HG02759 (cell line): ENCODE measurements around the gene ITGB7.
"Not testable (repeated sequence)": the region's sequence is repeated elsewhere in the genome, so short reads cannot be mapped to it uniquely, and the experiment has no call there.

Experiments
- ATAC-seq: cut with Tn5 transposase; IDR thresholded peaks from one replicate; pipeline ENCODE4 v1.9.1; 2021; ENCODE audit warnings: mild to moderate bottlenecking, moderate library complexity; ENCODE audit not compliant: unreplicated experiment

The ITGB7 gene

GRCh38 chr12:53218551-53219291 lies 11.7 kb upstream of the ITGB7 start:
- no peak for ATAC-seq

DNA sequence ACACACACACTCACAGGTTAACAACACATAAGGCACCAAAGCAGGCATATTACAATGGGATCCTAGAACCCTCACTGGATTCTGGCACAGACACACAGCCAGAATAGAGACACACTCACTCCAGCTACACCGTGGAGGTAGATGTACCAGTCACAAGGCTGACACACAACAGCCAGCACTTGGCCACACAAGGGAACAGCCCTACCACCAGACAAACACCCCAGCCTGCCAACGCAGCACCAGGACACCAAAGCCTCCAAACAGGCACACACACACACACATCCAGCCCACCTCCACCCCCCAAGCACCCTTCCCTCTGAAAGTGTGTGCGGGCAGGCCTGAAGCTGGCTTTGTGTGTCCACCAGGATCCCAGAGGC lies 10.9 kb upstream of the ITGB7 start:
- no peak for ATAC-seq

GRCh38 chr12:53217051-53217930 lies 10.2 kb upstream of the ITGB7 start:
- ATAC-seq: no peak

- no peak for ATAC-seq
Measured at GRCh38 chr12:53215497-53215896, 8.4 kb upstream of the ITGB7 start.

GRCh38 chr12:53214687-53215455 lies 7.8 kb upstream of the ITGB7 start:
- ATAC-seq: no peak

DNA sequence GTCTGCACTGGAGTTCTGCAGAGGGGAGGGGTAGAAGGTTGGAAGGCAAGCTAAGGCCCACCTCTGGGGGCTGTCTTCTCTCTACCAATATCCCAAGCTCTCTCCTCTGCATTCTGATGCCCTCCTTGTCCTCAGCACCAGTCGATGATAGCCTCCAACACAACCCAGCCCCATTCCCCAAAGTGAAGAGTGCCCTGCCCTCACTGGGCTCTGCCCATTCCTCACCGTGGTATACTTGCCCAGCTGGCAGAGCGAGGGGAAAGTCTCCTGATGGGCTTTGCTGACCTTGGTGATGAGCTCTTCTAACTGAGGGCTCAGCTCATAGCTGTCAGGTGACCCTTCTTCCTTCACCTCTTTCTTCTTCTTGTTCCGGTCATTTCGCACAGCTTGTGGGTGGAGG lies 7.2 kb upstream of the ITGB7 start:
- ATAC-seq: no peak

DNA sequence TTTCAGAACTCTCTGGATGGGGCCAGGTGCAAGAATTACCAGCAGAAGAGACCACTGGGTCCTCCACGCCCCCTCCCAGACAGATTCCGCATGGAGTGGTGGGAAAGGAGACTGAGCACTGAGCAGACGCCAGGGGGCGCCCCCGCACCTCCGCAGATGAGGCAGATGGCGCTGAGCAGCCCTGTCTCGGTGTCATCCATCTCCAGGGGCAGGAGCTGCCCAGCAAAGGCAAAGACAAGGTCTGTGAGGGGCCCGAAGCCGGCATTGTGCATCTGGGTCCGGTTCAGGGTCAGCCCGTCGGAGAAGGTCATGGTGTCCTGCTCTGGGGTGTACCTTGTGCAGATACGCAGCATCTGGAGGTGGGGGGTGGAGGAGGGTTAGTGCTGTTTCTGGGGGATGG lies 6.3 kb upstream of the ITGB7 start:
- ATAC-seq: peak; percentile 48

DNA sequence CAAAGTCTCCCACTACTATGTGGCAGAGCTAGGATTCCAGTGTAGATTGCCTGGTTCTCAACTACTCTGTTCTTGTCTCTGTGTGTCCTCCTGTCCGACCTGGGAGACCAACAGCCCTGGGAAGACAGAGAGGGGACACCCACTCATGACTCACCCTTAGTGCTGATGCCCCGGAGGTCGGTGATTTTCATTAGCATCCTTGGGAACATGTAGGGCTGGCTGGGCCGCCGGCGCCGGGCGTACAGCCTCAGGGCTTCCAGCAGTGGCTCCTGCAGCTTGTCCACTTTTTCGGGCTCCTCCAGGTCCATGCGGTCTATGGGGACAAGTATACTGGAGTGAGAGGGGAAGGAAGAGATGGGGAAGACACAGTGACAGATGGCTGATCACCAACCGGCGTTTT lies 5.9 kb upstream of the ITGB7 start:
- no peak for ATAC-seq

DNA sequence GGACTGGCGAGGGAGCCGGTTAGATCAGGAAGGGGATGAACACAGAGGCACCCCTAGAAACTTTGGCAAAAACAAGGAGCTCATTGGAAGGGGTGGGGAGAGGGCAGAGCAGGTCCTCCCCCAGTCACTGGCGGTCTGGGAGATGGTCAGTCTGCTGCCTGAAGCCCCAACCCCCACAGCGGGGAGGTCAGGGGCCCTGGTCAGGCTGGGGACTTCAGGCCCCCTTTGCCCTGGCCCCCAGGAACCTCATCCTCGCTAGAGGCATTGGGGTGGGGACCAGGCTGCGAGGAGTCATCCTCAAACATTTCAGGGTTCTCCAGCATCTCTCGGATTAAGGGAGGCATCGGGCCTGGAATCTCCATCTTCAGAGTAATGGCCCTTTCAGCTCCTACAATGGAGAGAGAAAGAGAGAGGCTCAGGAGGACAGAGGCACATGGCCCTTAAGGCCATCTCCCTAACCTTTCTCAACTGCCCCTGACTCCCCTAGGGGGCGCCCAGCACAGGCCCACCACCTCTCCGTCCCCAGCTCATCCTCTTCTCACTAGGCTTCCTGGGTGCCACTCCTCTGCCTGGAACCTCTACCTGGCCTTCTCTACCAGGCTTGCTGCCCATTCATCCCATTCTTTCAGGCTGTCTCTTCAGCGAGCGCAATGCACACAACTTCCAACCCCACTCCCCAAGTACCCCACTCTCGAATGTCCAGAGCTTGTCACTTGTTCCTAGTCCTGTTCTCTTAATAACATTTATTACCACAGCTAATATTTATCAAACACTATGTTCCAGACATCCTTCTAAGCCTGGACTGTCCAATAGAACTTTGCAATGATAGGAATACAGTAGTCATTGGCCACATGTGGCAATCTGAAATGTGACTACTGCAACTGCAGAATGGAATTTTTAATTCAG lies 4.7 kb upstream of the ITGB7 start:
- no peak for ATAC-seq

GRCh38 chr12:53210843-53211242 lies 3.8 kb upstream of the ITGB7 start:
- no peak for ATAC-seq

DNA sequence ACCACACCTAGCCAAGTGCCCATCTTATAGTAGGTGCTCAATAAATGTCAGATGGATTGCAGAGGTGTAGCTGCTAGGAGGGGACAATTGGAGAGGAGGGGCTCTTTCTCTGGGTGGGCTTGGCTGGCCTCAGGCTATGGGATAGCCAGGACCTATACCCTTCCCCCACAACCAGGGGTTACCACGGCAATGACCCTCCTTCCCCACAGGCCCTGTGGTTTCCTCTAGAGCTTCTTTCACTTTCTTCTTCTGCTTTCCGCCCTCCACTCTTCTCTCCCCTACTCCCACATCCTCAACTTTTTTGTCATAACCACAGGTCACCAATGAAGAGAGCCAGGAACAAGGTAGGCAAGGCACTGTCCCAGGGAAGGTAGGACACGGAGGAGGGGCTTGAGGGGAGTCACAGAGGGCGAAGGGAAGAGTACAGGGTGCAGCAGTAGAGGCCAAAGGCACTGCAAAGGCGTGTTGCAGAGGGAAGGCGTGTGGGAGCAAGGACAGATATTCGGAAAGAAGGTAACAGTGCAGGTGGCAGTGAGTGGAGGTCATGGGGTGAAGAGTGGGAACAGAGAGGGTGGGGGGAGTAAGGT lies 1.9 kb upstream of the ITGB7 start:
- ATAC-seq: peak; percentile 48

DNA sequence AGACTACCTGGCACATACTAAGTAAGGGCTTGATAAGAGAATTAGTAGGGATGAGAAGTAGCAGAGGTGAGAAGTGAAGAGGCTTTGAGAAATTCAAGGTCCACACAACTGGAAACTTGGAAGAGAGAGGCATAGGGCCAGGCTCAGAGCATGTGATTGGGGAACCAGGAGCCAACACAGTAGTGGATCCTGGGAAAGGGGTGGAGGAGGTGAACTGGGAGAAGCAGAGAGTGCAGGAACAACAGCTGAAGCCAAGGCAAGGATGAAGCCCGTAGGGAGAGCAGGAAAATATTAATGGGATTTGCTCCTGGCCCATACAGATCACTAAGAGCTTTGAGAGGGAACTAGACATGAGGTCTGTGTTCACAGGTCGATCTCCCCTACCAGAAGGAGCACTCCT lies 1.4 kb upstream of the ITGB7 start:
- ATAC-seq: no peak

DNA sequence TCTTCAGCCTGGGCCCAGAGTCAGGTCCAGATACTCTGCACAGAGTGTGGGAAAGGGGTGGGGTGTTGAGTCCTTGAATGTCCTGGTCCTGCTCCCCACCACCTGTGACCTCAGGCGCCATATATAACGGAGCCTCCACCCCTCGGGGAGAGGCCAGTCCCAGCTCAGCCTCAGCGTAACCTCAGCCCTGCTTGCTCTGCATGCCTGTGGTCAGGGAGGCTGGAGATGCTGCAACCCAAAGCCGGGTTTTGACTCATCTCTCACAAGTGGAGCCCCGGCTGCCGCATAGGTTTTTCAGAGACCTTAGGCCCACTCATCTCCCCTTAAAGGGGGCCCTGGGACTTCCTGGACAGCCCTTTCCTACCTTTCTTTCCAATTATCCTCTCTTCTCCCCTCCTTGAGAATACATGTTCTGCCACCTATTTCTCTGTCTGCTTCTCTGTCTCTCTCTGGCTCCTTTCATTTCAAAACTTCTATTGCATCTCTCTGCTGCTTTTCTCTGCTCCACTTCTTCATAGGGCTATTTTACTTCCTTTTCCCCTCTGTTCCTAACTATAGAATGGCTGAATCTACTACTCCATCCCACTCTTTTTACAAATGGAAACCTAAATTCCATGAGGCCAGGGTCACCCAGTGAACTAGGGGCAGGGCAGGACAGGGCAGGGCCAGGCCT lies 1.2 kb downstream of the ITGB7 start:
- peak; percentile 82 for ATAC-seq

DNA sequence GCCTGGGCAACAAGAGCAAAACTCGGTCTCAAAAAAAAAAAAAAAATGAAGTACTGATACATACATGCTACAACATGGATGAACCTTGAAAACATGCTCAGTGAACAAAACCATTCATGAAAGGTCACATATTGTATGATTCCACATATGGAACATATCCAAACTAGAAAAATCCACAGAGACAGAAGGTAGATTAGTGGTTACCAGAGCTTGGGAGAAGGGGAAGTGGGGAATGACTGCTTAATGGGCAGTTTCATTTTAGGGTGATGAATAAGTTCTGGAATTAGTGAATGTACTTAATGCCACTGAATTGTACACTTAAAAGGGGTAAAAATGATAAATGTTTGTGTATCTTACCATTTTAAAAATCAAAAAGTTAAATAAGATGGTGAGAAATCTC lies 2.7 kb downstream of the ITGB7 start:
- no peak for ATAC-seq

DNA sequence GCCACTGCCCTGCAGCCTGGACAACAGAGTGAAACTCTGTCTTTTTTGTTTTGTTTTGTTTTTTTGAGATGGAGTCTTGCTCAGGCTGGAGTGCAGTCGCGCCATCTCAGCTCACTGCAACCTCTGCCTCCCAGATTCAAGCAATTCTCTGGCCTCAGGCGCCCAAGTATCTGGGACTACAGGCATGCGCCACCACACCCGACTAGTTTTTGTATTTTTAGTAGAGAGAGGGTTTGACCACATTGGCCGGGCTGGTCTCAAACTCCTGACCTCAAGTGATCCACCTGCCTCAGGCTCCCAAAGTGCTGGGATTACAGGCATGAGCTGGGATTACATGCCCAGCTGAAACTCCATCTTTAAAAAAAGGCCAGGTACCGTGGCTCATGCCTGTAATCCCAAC lies 4.7 kb downstream of the ITGB7 start:
- not testable (repeated sequence) for ATAC-seq

DNA sequence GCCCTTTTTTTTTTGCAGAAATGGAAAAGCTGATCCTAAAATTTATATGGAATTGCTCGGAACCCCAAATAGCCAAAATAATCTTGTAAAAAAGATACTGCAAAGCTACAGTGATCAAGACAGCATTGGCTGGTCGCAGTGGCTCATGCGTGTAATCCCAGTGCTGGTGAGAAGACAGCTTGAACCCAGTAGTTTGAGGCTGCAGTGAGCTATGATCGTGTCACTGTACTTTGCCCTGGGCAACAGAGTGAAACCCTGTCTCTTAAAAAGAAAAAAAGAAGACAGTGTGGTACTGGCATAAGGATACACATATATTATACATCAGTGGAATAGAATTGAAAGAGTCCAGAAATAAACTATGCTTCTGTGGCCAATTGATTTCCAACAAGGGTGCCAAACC lies 5.4 kb downstream of the ITGB7 start:
- no peak for ATAC-seq

DNA sequence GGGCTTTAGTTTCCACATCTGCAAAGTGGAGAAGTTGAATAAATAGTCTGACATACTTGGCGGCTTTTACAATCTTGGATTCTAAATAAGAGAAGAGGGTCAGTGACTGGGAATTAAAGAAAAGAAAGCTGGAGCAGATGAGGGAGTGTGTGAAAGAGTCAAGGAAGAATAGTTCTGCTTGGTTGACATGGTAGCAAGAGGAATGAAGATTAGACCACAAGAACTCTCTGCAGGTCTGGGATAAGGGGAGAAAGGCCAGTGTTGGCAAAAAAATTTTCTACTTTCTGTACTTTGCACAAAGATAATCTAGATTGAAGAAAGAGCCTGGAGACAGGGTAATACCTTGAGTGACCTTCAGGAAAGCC lies 5.9 kb downstream of the ITGB7 start:
- no peak for ATAC-seq

GRCh38 chr12:53200458-53201176 lies 6.4 kb downstream of the ITGB7 start:
- peak; percentile 64 for ATAC-seq

GRCh38 chr12:53200107-53200457 lies 7.0 kb downstream of the ITGB7 start:
- ATAC-seq: peak; percentile 9
